GM12878 (cell line): ENCODE results near the gene COX19.

Experiments
- CHD4 ChIP-seq: fragments of 200-600 bp; sonication (generic); IDR thresholded peaks from 2 replicates; pipeline ENCODE4 v1.6.1; 2016; ENCODE audit warnings: mild to moderate bottlenecking
- CTCF ChIP-seq, 3 experiments: IDR thresholded peaks in 2 of 3; conservative IDR thresholded peaks in 1 of 3; 2 replicates each; pipeline ENCODE4 v1.5.1; 2011; ENCODE audit warnings: low read depth in 3 of 3, low read length in 3 of 3, mild to moderate bottlenecking in 3 of 3, control low read depth in 2 of 3, moderate library complexity in 2 of 3, inconsistent platforms in 1 of 3, mixed read lengths in 1 of 3; ENCODE audit not compliant: control insufficient read depth in 2 of 3, insufficient read depth in 1 of 3; ENCODE audit errors: extremely low read depth in 1 of 3
- POLR2A ChIP-seq: IDR thresholded peaks from 2 replicates; pipeline ENCODE4 v1.6.1; 2011; ENCODE audit warnings: low read depth, mild to moderate bottlenecking, low read length
- SPI1 ChIP-seq: IDR thresholded peaks from 2 replicates; pipeline ENCODE4 v1.6.1; 2011; ENCODE audit warnings: low read depth, mild to moderate bottlenecking, low read length, moderate library complexity, borderline replicate concordance; ENCODE audit not compliant: insufficient read depth
- TAF1 ChIP-seq: IDR thresholded peaks from 2 replicates; pipeline ENCODE4 v1.6.1; 2011; ENCODE audit warnings: mild to moderate bottlenecking, low read depth, low read length, borderline replicate concordance

GRCh38 chr7:969403-969802 lies 5.9 kb downstream of the COX19 start:
- TF ChIP-seq CTCF (IDR thresholded peaks at IDR 0.05 in 2 of 3, conservative IDR thresholded peaks at IDR 0.05 in 1 of 3; ENCODE audit: control insufficient read depth in 2 of 3, extremely low read depth in 1 of 3, insufficient read depth in 1 of 3, low read depth in 3 of 3, low read length in 3 of 3) (no peak), SPI1 (no peak), POLR2A (no peak), TAF1 (no peak), CHD4 (no peak)
